ENCODE results near the gene NR2F2. TPM values are rescaled to one million over a fixed set of nuclear protein-coding genes. Genes with fewer than 3 reads are reported as not detected.
A peak's percentile ranks its signal among the peaks of the same experiment; 100 is the strongest.

The NR2F2 gene
- total RNA-seq, 1 experiment from 2014 or later: 140 TPM

DNA sequence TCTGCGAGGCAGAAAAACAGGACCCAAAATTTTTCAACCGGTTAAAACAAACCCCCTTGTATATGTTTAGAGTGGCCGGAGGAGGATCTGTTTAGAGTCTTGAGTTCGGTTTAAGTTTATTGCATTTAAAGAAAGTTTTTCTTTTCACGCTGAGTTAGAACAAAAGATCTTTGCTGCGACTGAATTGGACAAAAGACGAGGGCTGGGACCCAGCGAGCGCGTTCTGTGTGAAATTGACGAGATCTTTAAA, 9.8 kb downstream of the NR2F2 start:
- intact Hi-C loops (cut with micrococcal nuclease; ENCODE audit: unreplicated experiment): loop anchor here (1.0 kb wide), 1 partner anchor 13 kb away; no protein-coding TSS in a partner anchor
- ChIA-PET POLR2A (no interaction called here), CTCF (no interaction called here)
- no peaks in the 10 kb centered on the region for H3K9me3 ChIP-seq
- peaks cover 6% of the 10 kb centered on the region for H3K36me3 ChIP-seq (ENCODE audit: control insufficient read depth, insufficient read depth, low read length)
- no peak for DNase-seq
- peak overlapping the region; percentile 45 for H3K27ac Mint-ChIP-seq (ENCODE audit: unreplicated experiment)
- H3K36me3 Mint-ChIP-seq (ENCODE audit: insufficient read depth, unreplicated experiment): peaks cover 100% of the 10 kb centered on the region
- TF ChIP-seq, protein P1, sequence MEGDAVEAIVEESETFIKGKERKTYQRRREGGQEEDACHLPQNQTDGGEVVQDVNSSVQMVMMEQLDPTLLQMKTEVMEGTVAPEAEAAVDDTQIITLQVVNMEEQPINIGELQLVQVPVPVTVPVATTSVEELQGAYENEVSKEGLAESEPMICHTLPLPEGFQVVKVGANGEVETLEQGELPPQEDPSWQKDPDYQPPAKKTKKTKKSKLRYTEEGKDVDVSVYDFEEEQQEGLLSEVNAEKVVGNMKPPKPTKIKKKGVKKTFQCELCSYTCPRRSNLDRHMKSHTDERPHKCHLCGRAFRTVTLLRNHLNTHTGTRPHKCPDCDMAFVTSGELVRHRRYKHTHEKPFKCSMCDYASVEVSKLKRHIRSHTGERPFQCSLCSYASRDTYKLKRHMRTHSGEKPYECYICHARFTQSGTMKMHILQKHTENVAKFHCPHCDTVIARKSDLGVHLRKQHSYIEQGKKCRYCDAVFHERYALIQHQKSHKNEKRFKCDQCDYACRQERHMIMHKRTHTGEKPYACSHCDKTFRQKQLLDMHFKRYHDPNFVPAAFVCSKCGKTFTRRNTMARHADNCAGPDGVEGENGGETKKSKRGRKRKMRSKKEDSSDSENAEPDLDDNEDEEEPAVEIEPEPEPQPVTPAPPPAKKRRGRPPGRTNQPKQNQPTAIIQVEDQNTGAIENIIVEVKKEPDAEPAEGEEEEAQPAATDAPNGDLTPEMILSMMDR (IDR thresholded peaks at IDR 0.05; ENCODE audit: insufficient read depth in 1 of 2, low read depth in 1 of 2, low read length in 1 of 2, severe bottlenecking in 1 of 2, unreplicated experiment in 1 of 2): no peak
- H3K4me1 ChIP-seq: peaks cover 19% of the 10 kb centered on the region
- H3K4me3 ChIP-seq (ENCODE audit: low read depth, low read length): no peak overlapping the region
- H3K9me3 Mint-ChIP-seq (ENCODE audit: unreplicated experiment): no peaks in the 10 kb centered on the region
- H3K4me1 Mint-ChIP-seq (ENCODE audit: low read depth, unreplicated experiment): peaks cover 37% of the 10 kb centered on the region
- H3K27me3 ChIP-seq (replicated peaks; ENCODE audit: control insufficient read depth, insufficient read depth, low read length): no peaks in the 10 kb centered on the region
- no peak overlapping the region for H3K4me3 Mint-ChIP-seq (ENCODE audit: unreplicated experiment)
- no TSS peak for BruUV-seq (replicated peaks)
- H3K27me3 Mint-ChIP-seq (ENCODE audit: insufficient read depth, unreplicated experiment): no peaks in the 10 kb centered on the region

DNA sequence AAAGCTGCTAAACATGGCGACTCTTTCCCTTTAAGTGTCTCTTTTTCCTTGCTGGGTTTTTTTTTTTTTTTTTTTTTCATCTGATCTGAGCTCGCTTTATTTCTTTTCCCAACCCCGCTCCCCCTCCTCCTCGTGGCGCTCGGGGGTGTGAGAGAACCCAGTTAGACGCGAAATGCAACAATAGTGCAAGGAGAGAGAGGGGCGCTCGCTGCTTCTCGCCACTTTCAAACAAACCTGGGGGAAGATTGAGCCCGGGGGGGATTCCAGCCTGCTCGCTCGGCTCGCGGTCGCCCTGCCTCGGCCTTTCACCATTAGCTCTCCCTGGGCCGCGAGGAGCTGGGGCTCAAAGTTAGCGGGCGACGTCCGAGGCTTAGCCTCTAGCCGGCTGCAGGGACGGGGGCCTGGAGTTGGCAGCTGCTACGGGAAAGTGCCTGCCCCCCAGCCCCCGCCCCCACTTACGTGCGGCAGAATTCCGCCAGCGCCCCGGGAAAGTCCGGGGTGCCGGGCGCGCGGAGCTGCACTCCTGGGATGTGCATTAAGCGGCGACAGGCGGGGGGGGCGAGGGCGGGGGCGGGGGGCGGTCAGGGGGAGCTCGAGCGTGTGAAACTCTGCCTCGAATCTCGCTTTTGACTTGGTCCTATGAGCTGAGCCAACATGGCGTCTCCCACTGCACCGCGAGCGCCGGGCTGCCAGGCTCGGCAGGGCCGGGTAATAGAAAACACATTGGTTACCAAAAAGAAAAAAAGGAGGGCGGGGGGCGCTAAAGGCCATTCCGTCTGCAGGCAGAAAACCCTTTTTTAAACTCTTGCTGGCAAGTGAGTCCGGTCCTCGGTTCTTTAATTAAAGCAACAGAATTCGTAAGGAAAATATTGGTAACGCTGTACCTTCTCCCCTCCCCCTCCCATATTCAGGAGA, 10.4 kb downstream of the NR2F2 start:
- peaks cover 3% of the 10 kb centered on the region for H3K36me3 ChIP-seq (ENCODE audit: control insufficient read depth, insufficient read depth, low read length)
- Mint-ChIP-seq H3K27ac (ENCODE audit: unreplicated experiment) (peak overlapping the region; percentile 45), H3K9me3 (ENCODE audit: unreplicated experiment) (no peaks in the 10 kb centered on the region), H3K4me1 (ENCODE audit: low read depth, unreplicated experiment) (peaks cover 41% of the 10 kb centered on the region), H3K36me3 (ENCODE audit: insufficient read depth, unreplicated experiment) (peaks cover 100% of the 10 kb centered on the region), H3K27me3 (ENCODE audit: insufficient read depth, unreplicated experiment) (no peaks in the 10 kb centered on the region), H3K4me3 (ENCODE audit: unreplicated experiment) (no peak overlapping the region)
- intact Hi-C loops (cut with micrococcal nuclease; ENCODE audit: unreplicated experiment): loop anchor here (1.0 kb wide), 1 partner anchor 14 kb away; no protein-coding TSS in a partner anchor
- H3K4me3 ChIP-seq (ENCODE audit: low read depth, low read length): no peak overlapping the region
- ChIA-PET POLR2A (interaction anchor here (0.6 kb wide), 2 partner anchors 11 to 228 kb away, joined by 3 to 6 read pairs; no protein-coding TSS in a partner anchor), CTCF (no interaction called here)
- no peaks in the 10 kb centered on the region for H3K9me3 ChIP-seq
- BruUV-seq (replicated peaks): no TSS peak
- H3K27me3 ChIP-seq (replicated peaks; ENCODE audit: control insufficient read depth, insufficient read depth, low read length): no peaks in the 10 kb centered on the region
- TF ChIP-seq, protein P1 (IDR thresholded peaks at IDR 0.05; ENCODE audit: insufficient read depth in 1 of 2, low read depth in 1 of 2, low read length in 1 of 2, severe bottlenecking in 1 of 2, unreplicated experiment in 1 of 2): no peak
- no peak for DNase-seq
- H3K4me1 ChIP-seq: peaks cover 17% of the 10 kb centered on the region

DNA sequence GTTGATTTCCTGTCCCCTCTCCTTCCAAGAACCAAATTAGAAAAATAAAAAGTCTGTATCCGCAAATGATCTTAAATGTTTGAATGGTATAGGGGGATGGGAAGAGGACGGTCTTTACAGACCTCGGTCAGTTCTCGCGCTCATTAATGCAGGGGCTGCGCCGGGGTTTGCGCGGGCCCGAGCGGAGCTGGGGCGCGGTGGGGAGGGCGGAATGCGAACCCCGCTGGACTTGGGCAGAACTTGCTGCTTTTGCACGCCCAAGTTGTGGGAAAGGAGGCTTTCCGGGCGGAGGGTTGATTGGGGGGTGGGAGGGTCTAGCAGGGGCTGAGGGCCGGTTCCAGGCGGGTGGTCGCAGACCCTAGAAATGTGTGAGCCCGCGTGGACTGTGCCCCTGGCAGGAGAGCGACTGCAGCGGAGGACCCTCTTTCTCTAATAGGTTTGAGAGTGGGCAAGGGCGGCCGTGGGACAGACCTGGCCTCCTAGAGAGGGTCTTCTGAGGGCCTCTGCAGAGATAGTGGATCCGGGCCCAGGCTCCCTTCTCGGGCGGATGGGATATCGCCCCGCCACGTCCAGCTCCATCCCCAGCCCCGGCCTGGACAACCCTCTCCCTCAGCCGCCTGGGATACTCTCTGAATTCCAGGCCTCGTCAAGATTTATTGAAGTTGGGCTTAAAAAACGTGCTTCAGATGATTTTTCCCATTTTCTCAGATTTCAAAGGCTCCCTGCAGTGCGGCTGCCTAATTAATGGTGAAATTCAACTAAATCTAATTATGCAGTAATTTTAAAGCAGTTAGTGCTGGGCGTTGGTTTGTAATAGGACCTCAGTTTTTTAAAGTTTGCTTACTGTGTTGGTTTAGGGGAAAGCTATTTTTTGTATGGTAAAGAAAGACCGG, 11.3 kb downstream of the NR2F2 start:
- intact Hi-C loops (cut with micrococcal nuclease; ENCODE audit: unreplicated experiment): no loop called here
- Mint-ChIP-seq H3K27me3 (ENCODE audit: insufficient read depth, unreplicated experiment) (no peaks in the 10 kb centered on the region), H3K27ac (ENCODE audit: unreplicated experiment) (peak overlapping the region; percentile 42), H3K9me3 (ENCODE audit: unreplicated experiment) (no peaks in the 10 kb centered on the region), H3K4me3 (ENCODE audit: unreplicated experiment) (peak overlapping the region; percentile 45), H3K4me1 (ENCODE audit: low read depth, unreplicated experiment) (peaks cover 32% of the 10 kb centered on the region), H3K36me3 (ENCODE audit: insufficient read depth, unreplicated experiment) (peaks cover 100% of the 10 kb centered on the region)
- H3K4me3 ChIP-seq (ENCODE audit: low read depth, low read length): no peak overlapping the region
- H3K27me3 ChIP-seq (replicated peaks; ENCODE audit: control insufficient read depth, insufficient read depth, low read length): no peaks in the 10 kb centered on the region
- DNase-seq: no peak
- BruUV-seq (replicated peaks): no TSS peak
- H3K4me1 ChIP-seq: peaks cover 8% of the 10 kb centered on the region
- ChIA-PET CTCF (no interaction called here), POLR2A (no interaction called here)
- TF ChIP-seq, protein P1 (IDR thresholded peaks at IDR 0.05; ENCODE audit: insufficient read depth in 1 of 2, low read depth in 1 of 2, low read length in 1 of 2, severe bottlenecking in 1 of 2, unreplicated experiment in 1 of 2): no peak
- peaks cover 2% of the 10 kb centered on the region; the same call in 1 of the 2 replicates for H3K36me3 ChIP-seq (ENCODE audit: control insufficient read depth, insufficient read depth, low read length)
- no peaks in the 10 kb centered on the region for H3K9me3 ChIP-seq

All from Caco-2 (cell line).